GM19240 (cell line): Measurements from ENCODE around the gene RNASE13.
"Not testable (repeated sequence)": the region's sequence is repeated elsewhere in the genome, so short reads cannot be mapped to it uniquely, and the experiment has no call there.

Experiments
- DNase-seq: peaks from one replicate; pipeline ENCODE4 v3.0.0; 2011; ENCODE audit warnings: low spot score; ENCODE audit not compliant: insufficient read length

The RNASE13 gene

DNA sequence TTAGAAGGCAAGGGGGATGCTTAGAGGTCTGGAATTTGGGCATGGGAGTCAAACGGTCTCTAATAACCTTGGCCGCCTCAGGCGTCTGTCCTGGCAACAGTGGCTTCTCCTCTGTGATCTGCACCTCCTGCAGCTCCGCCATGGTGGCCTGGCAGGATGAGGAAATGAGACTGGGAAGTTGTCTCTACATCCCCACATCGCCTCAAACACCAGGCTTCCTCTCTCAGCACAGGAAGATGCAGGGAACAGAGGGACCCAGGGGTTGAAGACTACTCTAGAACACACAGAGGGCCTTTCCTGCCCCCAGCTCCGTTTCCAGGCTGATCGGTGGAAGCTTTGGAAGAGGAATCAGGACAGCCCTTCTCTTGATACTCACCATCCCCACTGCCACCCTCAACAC, 11.4 kb downstream of the RNASE13 start:
- DNase-seq, result no peak

DNA sequence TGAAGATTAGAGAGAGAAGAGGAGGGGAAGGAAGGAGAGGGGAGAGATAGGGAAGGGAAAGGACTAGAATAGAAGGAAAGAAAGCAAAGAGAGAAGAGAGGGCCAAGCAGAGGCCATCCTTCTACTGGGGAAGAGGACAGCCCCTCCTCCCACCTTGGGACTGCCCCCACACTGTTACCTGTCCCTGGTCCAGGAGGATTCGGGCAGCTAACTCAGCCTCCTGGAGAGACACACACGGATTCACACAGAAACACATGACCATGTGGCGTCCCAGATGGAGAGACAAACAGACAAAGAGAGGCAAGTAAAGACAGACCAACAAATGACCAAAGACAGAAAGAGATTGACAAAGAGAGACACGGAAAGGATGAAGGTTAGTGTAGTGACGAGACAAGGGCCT, 11.9 kb downstream of the RNASE13 start:
- DNase-seq, result no peak

DNA sequence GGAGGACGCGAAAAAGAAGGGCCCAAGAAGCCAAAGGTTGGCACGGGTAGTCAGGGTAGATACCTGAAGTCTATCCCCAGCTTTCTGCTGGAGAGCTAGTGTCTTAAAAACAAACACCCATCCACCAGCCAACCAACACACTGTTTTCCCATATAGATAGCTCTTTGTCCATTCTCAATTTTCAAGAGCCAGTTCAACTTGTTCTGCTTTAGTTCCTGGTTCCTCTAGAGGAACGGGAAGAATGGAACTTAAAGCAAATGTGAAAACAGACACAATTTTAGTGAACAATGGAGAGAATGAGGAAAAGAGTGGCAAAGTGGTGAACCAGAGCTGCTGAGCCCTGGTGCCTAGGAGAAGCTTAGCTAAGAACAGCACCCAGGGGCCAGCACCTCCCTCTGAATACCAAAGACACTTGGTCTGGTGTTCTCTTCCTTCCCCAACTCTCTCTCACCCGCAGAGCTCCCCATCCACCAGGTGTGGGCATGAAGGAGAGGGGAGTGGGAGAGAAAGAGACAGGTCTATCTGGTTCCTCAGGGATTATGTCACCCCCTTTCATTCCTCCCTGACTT, 13.5 kb downstream of the RNASE13 start:
- DNase-seq, result no peak

DNA sequence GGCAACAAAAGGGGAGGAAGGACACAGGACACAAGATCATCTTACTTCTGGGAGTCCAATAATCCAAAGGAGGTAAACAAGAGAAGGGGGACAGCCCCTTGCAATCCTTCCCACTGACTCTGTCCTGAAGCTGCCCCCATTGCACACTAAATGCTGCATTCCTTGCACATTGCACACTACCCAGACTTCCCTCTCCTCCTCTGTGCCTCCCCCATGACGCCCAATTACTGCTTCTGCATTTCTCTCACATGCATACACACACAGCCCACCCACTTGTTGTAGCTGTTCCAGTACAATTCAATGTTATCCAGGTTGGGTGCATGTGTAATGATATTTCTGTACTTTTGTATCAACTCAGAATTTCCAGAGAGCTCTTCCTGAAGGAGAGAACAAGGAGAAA, 15.2 kb downstream of the RNASE13 start:
- DNase-seq, result no peak

DNA sequence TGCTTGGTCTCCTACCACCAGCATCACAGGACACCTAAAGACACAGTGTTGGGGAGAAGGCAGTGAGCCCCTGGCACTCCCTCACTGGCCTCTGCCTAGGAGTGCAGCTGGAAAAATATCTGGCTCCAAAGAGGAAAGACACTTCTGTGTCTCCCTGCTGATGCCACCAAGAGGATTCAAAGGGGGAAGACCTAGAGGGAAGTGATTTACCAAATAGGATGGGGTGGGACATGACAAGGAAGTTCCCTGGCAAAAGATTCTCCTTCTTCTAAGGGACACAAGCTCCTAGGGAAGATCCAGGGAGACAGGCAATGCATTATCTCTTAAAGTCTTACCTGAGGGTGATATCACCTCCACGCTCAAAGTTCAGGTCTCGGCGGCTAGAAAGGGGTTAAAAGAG, 15.8 kb downstream of the RNASE13 start:
- no peak for DNase-seq

DNA sequence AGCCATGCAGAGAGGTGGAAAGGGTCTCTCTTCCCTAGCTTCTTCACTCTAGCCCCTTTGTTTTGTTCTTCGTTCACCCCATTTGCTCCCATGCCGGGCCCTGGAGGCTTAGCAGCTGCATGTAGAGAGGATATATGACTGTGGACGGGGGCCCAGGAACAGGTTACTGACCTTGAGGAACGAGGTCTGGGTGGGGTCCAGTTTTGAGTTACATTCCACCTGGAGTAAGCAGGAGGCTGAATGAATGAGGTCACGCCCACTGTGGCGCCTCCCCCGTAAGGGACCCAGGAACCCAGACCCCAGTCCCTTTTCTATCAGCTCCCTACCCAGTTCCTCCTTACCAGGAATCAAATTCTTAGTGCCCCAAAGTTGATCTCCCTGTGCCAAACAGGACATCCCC, 16.3 kb downstream of the RNASE13 start:
- no peak for DNase-seq

DNA sequence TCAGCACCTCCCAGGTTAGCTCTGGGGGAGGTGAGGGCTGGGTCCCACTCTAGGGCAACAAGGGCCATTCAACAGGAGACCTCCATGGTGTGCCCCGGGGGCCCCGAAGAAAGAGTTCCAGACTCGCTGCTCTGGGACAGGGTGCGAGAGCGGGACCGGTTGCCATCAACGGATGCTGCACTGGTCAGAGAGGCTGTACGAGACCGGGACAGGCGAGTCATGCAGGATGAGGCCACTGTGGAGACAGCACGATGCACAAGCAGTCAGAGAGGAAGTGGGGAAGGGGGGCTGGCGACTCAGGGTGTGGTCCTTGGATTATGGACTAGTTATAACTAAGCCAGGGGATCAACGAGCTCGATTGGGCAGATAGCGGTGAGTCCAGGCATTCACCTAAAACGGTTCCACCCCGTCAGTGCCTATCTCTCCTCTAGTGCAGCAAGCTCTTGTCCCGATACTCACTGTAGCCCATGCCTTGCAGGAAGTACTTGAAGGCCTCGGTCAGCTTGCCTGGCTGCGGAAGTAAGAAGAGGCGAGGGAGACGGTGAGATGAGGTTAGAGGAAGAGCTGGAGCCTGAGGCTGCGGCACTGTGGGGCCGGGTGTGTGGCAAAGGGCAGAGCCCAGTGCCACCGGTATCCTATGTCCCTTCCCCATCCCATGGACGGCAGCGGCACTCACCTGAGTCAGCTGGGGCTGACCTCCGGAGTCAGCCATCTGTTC, 16.9 kb downstream of the RNASE13 start:
- DNase-seq, result no peak

DNA sequence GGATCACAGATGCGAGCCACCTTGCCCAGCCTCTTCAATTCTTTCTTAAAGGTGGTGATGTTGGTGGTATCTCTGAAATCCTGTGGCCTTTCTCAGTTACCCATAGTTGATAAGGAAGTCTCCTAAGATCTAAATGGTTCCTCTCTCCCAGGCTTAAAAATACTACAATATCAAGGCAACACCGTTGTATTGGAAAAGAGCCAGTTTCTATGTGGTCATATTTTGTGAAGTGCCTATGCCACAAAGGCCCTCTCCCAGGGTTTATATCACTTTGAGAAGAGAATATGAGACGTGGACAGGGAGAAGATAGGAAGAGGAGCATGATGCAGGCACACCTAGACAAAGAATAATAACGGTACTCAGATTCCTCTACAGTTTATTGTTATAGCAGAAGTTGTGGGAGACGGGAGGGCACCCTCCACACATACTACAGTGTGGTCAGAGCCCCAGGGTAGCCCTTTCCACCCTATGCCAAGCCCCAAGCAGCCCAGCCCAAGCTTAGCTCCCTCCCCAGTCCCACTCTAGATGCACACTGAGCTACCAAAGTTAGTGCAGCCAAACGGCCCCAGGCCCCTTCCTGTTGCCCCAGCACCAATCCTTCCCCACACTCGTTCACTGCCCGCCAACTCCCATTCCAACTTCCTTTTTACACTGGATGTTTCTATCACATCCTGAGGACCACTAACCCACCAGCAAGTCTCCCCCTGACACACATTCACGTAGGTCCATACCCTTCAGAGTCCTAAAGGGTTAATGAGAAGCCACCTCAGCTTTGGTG, 18.0 kb downstream of the RNASE13 start:
- DNase-seq, result no peak

DNA sequence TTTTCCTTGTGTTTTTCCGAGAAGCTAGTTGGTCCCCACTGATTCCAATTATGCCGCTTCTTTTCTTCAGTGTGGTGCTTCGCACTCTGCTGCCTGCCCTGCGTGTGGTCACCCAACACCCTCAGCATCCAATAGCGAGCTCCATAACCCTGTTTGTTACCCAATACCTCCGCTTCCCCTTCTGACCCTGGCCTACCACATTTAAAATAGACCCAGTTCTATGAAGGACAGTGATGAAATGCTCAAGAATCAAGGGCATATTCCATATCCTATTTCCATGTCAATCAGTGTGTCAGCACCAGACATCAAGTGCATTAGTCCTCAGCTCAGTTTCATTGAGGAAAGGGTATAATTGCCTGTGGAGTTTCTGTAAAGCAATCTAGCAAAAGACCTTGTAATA, 19.3 kb downstream of the RNASE13 start:
- no peak for DNase-seq

DNA sequence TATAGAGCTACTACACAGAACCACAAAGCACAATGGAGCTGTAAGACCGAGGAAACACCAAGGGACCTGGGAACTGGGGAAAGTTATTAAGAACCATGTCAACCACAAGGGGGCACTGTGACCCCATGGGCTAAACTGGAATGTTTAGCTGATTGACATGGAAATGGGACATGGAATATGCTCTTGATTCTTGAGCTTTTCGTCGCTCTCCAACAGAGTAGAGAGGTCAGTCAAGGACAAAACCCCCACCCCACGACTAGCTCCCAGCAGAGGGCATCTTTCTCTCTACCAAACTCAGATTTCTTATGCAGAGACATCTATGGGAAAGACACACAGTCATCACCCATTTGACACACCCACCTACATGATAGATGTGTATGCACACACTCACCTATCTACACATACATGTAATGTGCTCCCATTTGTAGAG, 19.8 kb downstream of the RNASE13 start:
- DNase-seq, result peak; percentile 50

DNA sequence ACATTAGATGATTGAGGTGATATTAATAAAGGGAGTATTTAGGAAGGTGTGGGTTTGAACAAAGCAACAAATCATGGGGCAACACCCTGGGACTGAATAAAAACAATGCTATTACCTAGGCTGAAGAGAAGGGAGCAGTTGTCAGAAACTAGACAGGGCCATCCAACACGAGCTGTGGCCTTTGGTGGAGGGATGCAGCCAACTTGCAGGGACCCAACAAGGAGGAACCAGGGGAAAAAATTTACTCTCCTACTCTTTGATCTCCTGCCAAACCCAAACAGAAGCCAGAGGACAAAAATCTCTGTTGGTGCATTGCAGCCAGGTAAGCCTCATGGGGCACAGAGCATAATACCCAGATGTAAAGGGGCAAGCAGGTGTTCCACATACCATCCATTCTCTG, 23.5 kb downstream of the RNASE13 start:
- no peak for DNase-seq

DNA sequence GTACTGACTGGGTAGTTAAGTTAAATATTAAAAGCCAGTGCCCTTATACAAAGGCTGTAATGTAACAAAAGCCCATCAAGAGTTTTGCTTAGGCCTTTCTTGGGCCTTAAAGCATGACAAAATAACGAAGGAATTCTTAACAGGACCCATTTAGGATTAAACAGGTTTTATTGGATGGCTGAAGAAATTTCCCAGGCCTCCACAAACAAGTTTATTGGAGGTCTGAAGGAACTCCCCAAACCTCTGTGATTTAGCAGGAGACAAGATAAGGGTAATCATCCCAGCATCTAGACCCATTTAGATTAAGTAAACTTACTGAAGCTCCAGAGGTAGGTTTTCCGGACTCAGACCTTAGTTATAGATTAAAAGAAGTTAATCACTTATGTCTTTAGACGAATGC, 24.9 kb downstream of the RNASE13 start:
- DNase-seq, result not testable (repeated sequence)

DNA sequence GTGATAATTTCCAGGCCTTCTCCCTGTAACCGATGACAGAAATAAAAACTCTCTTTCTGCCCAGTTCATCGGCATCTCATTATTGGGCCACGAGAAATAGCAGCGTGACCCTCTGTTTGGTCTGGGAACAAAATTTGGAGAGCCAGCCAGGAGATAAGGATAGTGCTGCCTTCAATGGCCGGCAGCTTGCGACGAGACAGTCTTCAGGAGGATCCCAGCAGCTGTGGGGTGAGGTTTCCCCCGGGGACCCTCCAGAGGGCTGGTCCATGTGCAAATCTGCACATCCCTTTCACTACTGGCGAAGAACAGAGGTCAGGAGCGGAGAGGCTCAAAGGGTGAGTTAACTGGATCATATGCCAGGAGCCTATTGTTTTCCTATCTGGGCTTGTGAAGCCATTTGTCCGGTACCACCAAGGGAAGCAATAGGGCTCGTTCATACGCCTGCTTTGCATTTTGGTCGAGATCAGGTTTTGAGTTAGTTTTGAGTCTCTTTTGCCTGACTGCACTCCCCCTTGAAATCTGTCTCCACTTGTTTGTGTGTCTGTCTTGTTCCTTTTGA, 30.7 kb downstream of the RNASE13 start:
- DNase-seq, result no peak

DNA sequence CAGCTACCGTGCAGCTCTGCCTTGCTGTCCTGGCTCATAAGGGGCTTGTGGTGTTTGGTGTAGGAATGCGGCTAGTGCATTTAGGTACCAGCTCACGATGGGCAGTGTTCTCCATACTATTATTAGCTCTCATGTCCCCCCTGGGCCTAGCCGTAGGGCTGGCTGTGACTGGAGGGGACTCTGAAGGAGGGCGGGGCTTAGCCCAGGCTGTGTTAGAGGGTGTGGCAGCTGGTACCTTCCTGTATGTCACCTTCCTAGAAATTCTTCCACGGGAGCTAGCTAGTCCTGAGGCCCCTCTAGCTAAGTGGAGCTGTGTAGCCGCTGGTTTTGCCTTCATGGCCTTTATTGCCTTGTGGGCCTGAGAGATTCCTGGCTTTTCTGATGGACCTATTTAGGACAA, 33.4 kb downstream of the RNASE13 start:
- DNase-seq, result no peak

DNA sequence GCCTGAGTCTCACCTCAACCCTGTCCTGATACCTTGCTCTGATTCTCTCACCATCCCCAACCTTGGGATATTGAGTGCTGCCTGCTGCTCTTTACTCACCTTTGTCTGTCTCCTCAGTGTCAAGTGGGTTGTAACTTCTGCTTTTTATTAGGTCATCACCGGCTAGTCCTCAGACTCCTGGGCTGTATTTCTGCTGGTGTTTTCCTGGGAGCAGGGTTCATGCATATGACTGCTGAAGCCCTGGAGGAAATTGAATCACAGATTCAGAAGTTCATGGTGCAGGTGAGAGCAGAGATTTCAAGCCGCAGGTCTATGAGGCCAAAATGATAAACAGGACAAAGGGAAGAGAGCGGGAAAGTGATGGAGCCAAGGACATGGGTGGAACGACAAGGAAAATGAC, 35.0 kb downstream of the RNASE13 start:
- DNase-seq, result no peak

DNA sequence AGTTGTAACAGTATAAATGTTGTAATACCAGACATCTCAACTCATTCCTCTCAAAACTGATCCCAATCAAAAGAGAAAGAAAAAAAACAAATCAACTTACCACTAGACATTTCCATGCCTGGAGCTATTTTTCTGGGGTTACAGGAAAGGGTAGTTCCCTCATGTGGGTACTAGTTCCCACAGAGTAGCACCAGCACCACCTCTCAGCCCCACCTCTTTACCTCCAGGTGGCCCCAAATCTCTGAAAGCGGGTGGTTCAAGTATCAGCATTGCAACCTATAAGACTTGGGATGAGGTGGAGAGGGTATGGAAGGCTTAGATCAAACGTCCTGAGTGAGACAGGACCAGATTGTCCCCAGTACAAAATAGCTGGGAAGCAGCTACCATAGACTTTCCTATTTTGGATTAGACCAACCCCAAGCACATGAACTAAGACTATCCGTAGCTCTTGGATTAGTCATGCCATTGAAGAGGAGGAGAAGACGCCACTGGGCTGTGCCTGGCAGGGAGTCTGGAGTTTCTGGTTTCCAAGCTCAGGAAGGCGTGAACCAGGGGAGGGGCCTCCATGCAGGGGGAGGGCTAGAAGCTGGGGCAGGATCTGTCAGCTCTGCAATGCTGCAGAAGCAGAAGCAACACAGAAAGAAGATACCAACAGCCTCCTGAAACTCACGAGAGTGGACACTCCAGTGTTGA, 35.8 kb downstream of the RNASE13 start, which contains the start of gene SLC39A2:
Gene SLC39A2 (plus strand): TSS at position 620 of the 693 bp plus-strand sequence. CDS start 154 bp downstream, outside the sequence.
- DNase-seq, result no peak

DNA sequence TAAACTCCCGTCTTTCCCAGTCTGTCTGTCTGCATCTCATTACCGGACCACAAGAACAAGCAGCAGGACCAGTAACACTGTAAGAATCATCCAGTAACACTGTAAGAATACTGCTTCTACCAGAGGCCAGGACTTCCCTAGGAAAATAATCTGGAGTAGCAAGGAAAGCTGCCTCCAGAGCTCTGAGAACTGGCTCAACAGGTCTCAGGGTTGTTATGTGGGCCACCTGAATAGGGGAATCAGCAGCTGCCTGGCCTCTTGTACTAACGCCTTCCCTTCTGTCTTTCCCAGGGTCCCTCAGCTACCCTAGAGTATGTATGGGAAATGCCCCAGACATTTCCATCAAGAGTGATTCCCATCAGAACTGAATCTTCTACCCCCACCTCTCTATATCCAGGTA, 36.5 kb downstream of the RNASE13 start:
- DNase-seq, result no peak

DNA sequence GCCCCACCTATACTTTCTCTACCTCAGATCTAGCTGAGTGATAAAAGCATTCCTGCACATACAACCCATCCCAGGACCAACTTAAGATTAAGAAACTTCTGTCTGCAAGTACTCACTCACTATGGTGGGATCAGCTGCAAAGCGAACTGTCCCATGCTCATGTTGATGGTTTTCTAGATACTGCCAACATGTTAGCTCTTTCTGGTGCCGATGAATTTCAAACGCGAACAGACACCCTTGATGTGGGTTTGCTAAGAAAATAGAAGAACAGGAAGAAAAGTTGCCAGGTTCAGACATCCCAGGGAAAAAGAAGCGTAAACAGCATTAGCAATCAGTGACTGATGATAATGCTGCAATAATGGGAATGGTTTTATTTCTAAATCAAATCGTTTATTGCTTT, 37.0 kb downstream of the RNASE13 start:
- no peak for DNase-seq

DNA sequence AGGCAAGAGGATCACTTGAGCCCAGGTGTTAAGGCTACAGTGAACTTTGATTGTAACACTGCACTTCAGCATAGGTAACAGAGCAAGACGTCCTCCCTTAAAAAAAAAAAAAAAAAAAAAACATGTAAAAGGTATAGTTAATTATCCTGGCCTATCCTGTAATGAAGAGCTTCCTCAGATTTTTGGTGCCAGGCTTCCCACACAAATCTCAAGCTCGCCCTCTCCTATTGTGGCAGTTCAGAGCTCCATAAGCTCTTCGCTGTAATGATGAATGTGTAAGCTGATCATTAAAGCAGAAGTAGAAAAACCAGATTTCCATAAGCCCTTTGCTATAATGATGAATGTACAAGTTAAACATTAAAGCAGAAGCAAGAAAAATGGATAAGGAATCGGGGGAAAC, 37.5 kb downstream of the RNASE13 start:
- DNase-seq, result no peak

DNA sequence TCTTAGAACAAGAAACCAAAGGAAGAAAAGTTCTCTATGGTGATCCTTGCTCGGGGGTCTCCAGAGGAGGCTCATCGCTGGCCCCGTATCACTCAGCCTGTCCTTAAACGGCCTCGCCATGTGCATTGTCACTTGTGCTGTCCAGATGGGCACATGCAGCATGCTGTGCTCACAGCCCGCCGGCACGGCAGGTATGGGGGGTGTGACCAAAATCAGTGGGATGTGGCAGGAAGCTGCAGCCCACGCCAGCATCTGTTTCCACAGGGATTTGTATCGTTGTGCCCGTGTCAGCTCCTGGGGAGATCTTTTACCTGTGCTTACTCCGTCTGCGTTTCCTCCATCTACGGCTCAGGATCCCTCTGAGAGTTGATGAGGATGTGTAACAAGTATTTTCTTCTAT, 38.1 kb downstream of the RNASE13 start:
- DNase-seq, result no peak

DNA sequence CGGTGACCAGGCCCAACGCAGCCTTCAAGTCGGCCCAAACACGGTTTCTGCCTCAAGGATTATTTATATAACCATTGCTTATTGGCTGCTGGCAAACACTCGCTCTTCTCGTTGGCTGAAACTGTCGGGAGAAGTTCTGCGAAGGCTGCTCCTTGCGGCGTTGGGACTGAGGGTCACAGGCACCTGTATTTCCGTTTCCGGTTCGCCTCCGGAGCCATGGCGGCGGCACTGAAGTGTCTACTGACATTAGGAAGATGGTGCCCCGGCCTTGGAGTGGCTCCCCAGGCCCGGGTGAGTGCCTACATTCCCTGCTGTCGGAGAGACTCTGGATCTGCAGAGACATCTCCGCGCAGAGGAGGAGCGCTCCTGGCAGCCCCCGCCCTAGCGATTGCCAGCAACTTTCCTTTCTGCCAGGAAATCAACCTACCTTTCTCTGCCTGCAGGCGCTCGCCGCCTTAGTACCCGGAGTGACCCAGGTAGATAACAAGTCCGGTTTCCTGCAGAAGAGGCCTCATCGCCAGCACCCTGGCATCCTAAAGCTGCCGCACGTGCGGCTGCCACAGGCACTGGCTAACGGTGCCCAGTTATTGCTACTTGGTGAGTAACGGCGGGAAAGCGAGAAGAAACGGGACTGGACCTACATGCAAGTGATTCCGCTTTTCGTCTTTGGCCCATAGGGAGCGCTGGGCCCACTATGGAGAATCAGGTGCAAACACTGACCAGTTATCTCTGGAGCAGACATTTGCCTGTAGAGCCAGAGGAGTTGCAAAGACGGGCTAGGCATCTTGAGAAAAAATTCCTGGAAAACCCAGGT, 44.6 kb downstream of the RNASE13 start, which contains the start of gene METTL17:
Gene METTL17 (plus strand): TSS at position 194 of the 814 bp plus-strand sequence. CDS start 23 bp downstream, at position 217.
- peak; percentile 85 for DNase-seq
